Measurements from ENCODE around the gene ACAA1. TPM values are rescaled to one million over a fixed set of nuclear protein-coding genes. Genes with fewer than 3 reads are reported as not detected.
"Not testable (repeated sequence)": the region's sequence is repeated elsewhere in the genome, so short reads cannot be mapped to it uniquely, and the experiment has no call there.

ACAA1 gene
- total and polyA plus RNA-seq, 9 of the 15 experiments (the other 6 are each of a cell fraction or from before 2014, with no cell fraction given): 4.0 to 88.9 (median 57.2) TPM

DNA sequence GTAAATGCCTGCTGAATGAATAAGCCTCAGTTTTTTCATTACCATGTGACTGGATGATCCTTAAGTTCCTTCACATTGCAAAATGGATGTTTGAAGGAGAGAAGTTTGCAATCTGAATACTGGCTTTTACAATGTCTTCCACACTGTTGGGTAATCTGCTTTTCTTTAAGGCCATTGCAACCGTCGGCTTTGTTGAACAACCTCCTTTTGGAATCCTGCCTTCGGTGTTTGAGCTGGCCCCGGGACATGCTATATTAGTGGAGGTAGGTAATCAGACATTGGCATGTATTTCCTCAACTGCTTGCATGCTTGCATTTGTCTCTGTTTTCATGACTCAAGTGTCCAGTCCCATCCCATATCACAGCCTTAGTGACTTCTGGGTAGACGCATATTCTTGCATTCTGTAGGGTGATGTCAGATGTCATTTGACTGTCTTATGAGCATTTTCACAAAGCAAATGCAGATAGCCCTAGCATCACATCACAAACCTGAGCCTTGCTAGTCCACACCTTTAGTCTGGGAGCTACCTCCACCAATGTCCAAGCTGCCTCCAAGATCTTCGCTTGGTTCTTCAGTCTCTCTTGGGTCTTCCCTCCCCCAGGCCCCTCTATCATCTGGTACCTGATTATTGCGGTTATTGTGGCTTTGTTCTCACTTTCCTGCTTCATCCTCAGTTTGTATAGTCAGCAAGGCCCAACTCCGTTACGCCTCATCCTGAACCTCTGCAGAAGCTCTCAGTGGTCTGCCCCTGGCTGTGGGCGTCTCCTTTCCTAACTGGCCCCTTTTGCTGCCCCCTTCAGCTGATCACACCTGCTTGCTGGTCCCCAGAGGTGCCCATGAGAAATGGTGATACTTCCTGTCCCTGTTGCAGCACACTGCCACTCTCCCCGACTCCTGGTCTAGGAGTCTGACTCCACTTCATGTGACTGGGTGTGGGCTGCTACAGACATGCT, 48.5 kb downstream of the ACAA1 start:
- Histone ChIP-seq H3K4me1 (replicated peaks in 1 of 2; ENCODE audit: control insufficient read depth in 2 of 2, insufficient read depth in 2 of 2, low read length in 2 of 2) (no peaks in the 10 kb centered on the region), H3K4me3 (no peak overlapping the region), H3K9me3 (replicated peaks; ENCODE audit: control insufficient read depth, insufficient read depth, low read depth, low read length) (peaks cover 7% of the 10 kb centered on the region), H3K9me1 (ENCODE audit: control insufficient read depth, insufficient read depth, low read length) (peaks cover 2% of the 10 kb centered on the region), H3K27ac (ENCODE audit: extremely low read depth, low read depth, low read length) (no peak overlapping the region), H2AFZ (ENCODE audit: low read depth, low read length) (no peak overlapping the region), H3K4me2 (ENCODE audit: insufficient read depth, low read length) (no peak overlapping the region), H4K20me1 (replicated peaks; ENCODE audit: control insufficient read depth, insufficient read depth, low read length) (no peaks in the 10 kb centered on the region), H3K27me3 (ENCODE audit: control insufficient read depth in 2 of 2, insufficient read depth in 2 of 2, low read length in 2 of 2) (peaks cover 31 to 32% of the 10 kb centered on the region in 2 experiments), H3K9ac (ENCODE audit: insufficient read depth in 1 of 2, low read depth in 2 of 2, low read length in 2 of 2) (no peak overlapping the region), H3K79me2 (ENCODE audit: control insufficient read depth, insufficient read depth, low read length) (no peaks in the 10 kb centered on the region), H3K36me3 (ENCODE audit: control insufficient read depth, insufficient read depth, low read length) (no peaks in the 10 kb centered on the region)
- intact Hi-C loops (cut with micrococcal nuclease): no loop called here
- no peak for ATAC-seq
- WGBS (ENCODE audit: insufficient coverage, low coverage, missing lambda C conversion rate): 2% methylated on average over 11 of the region's 11 CpGs
- DNase-seq (ENCODE audit: extremely low read depth in 1 of 4, low spot score in 3 of 4): no peak
- in situ Hi-C loops (cut with MboI): no loop called here
- no peak for FAIRE-seq
- CTCF ChIA-PET (ENCODE audit: low intra/inter-chr PET ratio): no interaction called here
- BruUV-seq (replicated peaks): no TSS peak
- no peak for TF ChIP-seq ZEB2 (IDR thresholded peaks at IDR 0.05)
- no peak for TF ChIP-seq EHMT2 (IDR thresholded peaks at IDR 0.05)
- TF ChIP-seq HDGF (IDR thresholded peaks at IDR 0.05): no peak
- no peak for TF ChIP-seq POLR2G (IDR thresholded peaks at IDR 0.05; ENCODE audit: low read depth, low read length)
- TF ChIP-seq TAL1 (IDR thresholded peaks at IDR 0.05): no peak
- POLR2A ChIA-PET: interaction anchor here (0.6 to 0.8 kb wide), 2 partner anchors 23 to 273 kb away, joined by 3 read pairs; no protein-coding TSS in a partner anchor

DNA sequence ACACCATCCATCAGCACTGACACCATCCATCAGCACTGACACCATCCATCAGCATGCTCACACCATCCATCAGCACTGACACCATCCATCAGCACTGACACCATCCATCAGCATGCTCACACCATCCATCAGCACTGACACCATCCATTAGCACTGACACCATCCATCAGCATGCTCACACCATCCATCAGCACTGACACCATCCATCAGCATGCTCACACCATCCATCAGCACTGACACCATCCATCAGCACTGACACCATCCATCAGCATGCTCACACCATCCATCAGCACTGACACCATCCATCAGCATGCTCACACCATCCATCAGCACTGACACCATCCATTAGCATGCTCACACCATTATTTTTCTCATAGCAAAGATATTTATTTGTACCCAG, 49.6 kb downstream of the ACAA1 start:
- H3K4me2 ChIP-seq (ENCODE audit: insufficient read depth, low read length); H3K27ac ChIP-seq (ENCODE audit: extremely low read depth, low read depth, low read length); DNase-seq (ENCODE audit: extremely low read depth in 1 of 4, low spot score in 3 of 4); intact Hi-C loops (cut with micrococcal nuclease); H3K4me3 ChIP-seq; POLR2A ChIA-PET; in situ Hi-C loops (cut with MboI); H2AFZ ChIP-seq (ENCODE audit: low read depth, low read length); H3K9me3 ChIP-seq (replicated peaks; ENCODE audit: control insufficient read depth, insufficient read depth, low read depth, low read length); H3K9me1 ChIP-seq (ENCODE audit: control insufficient read depth, insufficient read depth, low read length); ATAC-seq; H4K20me1 ChIP-seq (replicated peaks; ENCODE audit: control insufficient read depth, insufficient read depth, low read length); FAIRE-seq; H3K9ac ChIP-seq (ENCODE audit: insufficient read depth in 1 of 2, low read depth in 2 of 2, low read length in 2 of 2); H3K4me1 ChIP-seq (replicated peaks in 1 of 2; ENCODE audit: control insufficient read depth in 2 of 2, insufficient read depth in 2 of 2, low read length in 2 of 2); BruUV-seq (replicated peaks); H3K36me3 ChIP-seq (ENCODE audit: control insufficient read depth, insufficient read depth, low read length); H3K79me2 ChIP-seq (ENCODE audit: control insufficient read depth, insufficient read depth, low read length); CTCF ChIA-PET (ENCODE audit: low intra/inter-chr PET ratio): not testable (repeated sequence)
- H3K27me3 ChIP-seq (ENCODE audit: control insufficient read depth in 2 of 2, insufficient read depth in 2 of 2, low read length in 2 of 2): peaks cover 21 to 23% of the 10 kb centered on the region in 2 experiments
- TF ChIP-seq, protein P1, sequence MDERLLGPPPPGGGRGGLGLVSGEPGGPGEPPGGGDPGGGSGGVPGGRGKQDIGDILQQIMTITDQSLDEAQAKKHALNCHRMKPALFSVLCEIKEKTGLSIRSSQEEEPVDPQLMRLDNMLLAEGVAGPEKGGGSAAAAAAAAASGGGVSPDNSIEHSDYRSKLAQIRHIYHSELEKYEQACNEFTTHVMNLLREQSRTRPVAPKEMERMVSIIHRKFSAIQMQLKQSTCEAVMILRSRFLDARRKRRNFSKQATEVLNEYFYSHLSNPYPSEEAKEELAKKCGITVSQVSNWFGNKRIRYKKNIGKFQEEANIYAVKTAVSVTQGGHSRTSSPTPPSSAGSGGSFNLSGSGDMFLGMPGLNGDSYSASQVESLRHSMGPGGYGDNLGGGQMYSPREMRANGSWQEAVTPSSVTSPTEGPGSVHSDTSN (CRISPR knock-in tag; IDR thresholded peaks at IDR 0.05; ENCODE audit: low read depth): peak; percentile 20; the same call in 1 of the 2 replicates
- TF ChIP-seq, protein P1 (tag; conservative IDR thresholded peaks at IDR 0.05; ENCODE audit: low read depth): peak; percentile 81
- TF ChIP-seq, protein P2, sequence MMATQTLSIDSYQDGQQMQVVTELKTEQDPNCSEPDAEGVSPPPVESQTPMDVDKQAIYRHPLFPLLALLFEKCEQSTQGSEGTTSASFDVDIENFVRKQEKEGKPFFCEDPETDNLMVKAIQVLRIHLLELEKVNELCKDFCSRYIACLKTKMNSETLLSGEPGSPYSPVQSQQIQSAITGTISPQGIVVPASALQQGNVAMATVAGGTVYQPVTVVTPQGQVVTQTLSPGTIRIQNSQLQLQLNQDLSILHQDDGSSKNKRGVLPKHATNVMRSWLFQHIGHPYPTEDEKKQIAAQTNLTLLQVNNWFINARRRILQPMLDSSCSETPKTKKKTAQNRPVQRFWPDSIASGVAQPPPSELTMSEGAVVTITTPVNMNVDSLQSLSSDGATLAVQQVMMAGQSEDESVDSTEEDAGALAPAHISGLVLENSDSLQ (IDR thresholded peaks at IDR 0.05): peak; percentile 73
- TF ChIP-seq ARHGAP35 (IDR thresholded peaks at IDR 0.05; ENCODE audit: partially characterized antibody) (peak; percentile 90), CBX3 (IDR thresholded peaks at IDR 0.05; ENCODE audit: borderline replicate concordance in 1 of 2, low read length in 2 of 2) (peak in 1 of 2 experiments; percentile 77; a peak in 1 of 3 replicates), MEIS2 (IDR thresholded peaks at IDR 0.05; ENCODE audit: partially characterized antibody) (peak; percentile 87), KDM4B (IDR thresholded peaks at IDR 0.05; ENCODE audit: borderline replicate concordance in 2 of 2, low read depth in 1 of 2) (peak in 1 of 2 experiments; percentile 90; a peak in 2 of 4 replicates)

All from K562 (cell line).